ENCODE results near the gene GPATCH1. TPM values are rescaled to one million over a fixed set of nuclear protein-coding genes. Genes with fewer than 3 reads are reported as not detected.
A peak's percentile ranks its signal among the peaks of the same experiment; 100 is the strongest.
"Not testable (repeated sequence)": the region's sequence is repeated elsewhere in the genome, so short reads cannot be mapped to it uniquely, and the experiment has no call there.

The GPATCH1 gene
- total RNA-seq, 1 donor from 2014 or later = 6.3 TPM

- H3K27me3 ChIP-seq (ENCODE audit: control insufficient read depth, insufficient read depth, low read length) = no peaks in the 10 kb centered on the region
- peak; percentile 27 for DNase-seq (ENCODE audit: low read depth)
Measured at GRCh38 chr19:33143897-33144405, 63.0 kb downstream of the GPATCH1 start.

GRCh38 chr19:33146209-33146608 is 65.2 kb downstream of the GPATCH1 start:
- no peak for FAIRE-seq
- no peaks in the 10 kb centered on the region for H3K27me3 ChIP-seq (ENCODE audit: control insufficient read depth, insufficient read depth, low read length)
- no peak for TF ChIP-seq CTCF (IDR thresholded peaks at IDR 0.05; ENCODE audit: insufficient read depth, low read length, severe bottlenecking)
- H3K4me3 ChIP-seq (ENCODE audit: low read depth, low read length) = no peak overlapping the region
- DNase-seq (ENCODE audit: low read depth) = no peak
- H3K36me3 ChIP-seq (ENCODE audit: control insufficient read depth, insufficient read depth, low read length) = no peaks in the 10 kb centered on the region

More at GRCh38 chr19:33143897-33144405, 63.0 kb downstream of the GPATCH1 start:
- FAIRE-seq = no peak
- Histone ChIP-seq H3K36me3 (ENCODE audit: control insufficient read depth, insufficient read depth, low read length) (no peaks in the 10 kb centered on the region), H3K4me3 (ENCODE audit: low read depth, low read length) (no peak overlapping the region)
- peak; percentile 95 for TF ChIP-seq CTCF (IDR thresholded peaks at IDR 0.05; ENCODE audit: insufficient read depth, low read length, severe bottlenecking)

GRCh38 chr19:33147538-33147937 is 66.6 kb downstream of the GPATCH1 start:
- Histone ChIP-seq H3K27me3 (ENCODE audit: control insufficient read depth, insufficient read depth, low read length) (no peaks in the 10 kb centered on the region), H3K36me3 (ENCODE audit: control insufficient read depth, insufficient read depth, low read length) (no peaks in the 10 kb centered on the region), H3K4me3 (ENCODE audit: low read depth, low read length) (no peak overlapping the region)
- no peak for DNase-seq (ENCODE audit: low read depth)
- no peak for TF ChIP-seq CTCF (IDR thresholded peaks at IDR 0.05; ENCODE audit: insufficient read depth, low read length, severe bottlenecking)
- FAIRE-seq = no peak

- no peak for DNase-seq (ENCODE audit: low read depth)
- Histone ChIP-seq H3K27me3 (ENCODE audit: control insufficient read depth, insufficient read depth, low read length) (no peaks in the 10 kb centered on the region), H3K36me3 (ENCODE audit: control insufficient read depth, insufficient read depth, low read length) (no peaks in the 10 kb centered on the region), H3K4me3 (ENCODE audit: low read depth, low read length) (no peak overlapping the region)
- FAIRE-seq = no peak
- TF ChIP-seq CTCF (IDR thresholded peaks at IDR 0.05; ENCODE audit: insufficient read depth, low read length, severe bottlenecking) = no peak
Measured at GRCh38 chr19:33150852-33151518, 70.0 kb downstream of the GPATCH1 start.

- H3K27me3 ChIP-seq (ENCODE audit: control insufficient read depth, insufficient read depth, low read length) = no peaks in the 10 kb centered on the region
- TF ChIP-seq CTCF (IDR thresholded peaks at IDR 0.05; ENCODE audit: insufficient read depth, low read length, severe bottlenecking) = no peak
- no peak overlapping the region for H3K4me3 ChIP-seq (ENCODE audit: low read depth, low read length)
- no peak for DNase-seq (ENCODE audit: low read depth)
- FAIRE-seq = no peak
- no peaks in the 10 kb centered on the region for H3K36me3 ChIP-seq (ENCODE audit: control insufficient read depth, insufficient read depth, low read length)
Measured at GRCh38 chr19:33152176-33152575, 71.2 kb downstream of the GPATCH1 start.

- H3K4me3 ChIP-seq (ENCODE audit: low read depth, low read length); DNase-seq (ENCODE audit: low read depth); FAIRE-seq: not testable (repeated sequence)
Measured at GRCh38 chr19:33152625-33153024, 71.6 kb downstream of the GPATCH1 start.

GRCh38 chr19:33154313-33154712 is 73.3 kb downstream of the GPATCH1 start:
- FAIRE-seq = not testable (repeated sequence)

More at GRCh38 chr19:33152625-33153024, 71.6 kb downstream of the GPATCH1 start:
- not testable (repeated sequence) for H3K27me3 ChIP-seq (ENCODE audit: control insufficient read depth, insufficient read depth, low read length); H3K36me3 ChIP-seq (ENCODE audit: control insufficient read depth, insufficient read depth, low read length)

More at GRCh38 chr19:33154313-33154712, 73.3 kb downstream of the GPATCH1 start:
- not testable (repeated sequence) for H3K27me3 ChIP-seq (ENCODE audit: control insufficient read depth, insufficient read depth, low read length); DNase-seq (ENCODE audit: low read depth); H3K36me3 ChIP-seq (ENCODE audit: control insufficient read depth, insufficient read depth, low read length); H3K4me3 ChIP-seq (ENCODE audit: low read depth, low read length)
